ENCODE data around the gene ARHGAP19. TPM values are rescaled to one million over a fixed set of nuclear protein-coding genes. Genes with fewer than 3 reads are reported as not detected.

Gene ARHGAP19
- total and polyA plus RNA-seq, 2 donors (not counting 3 experiments of a cell fraction or from before 2014, with no cell fraction given), result 6.8 to 20.0 TPM

DNA sequence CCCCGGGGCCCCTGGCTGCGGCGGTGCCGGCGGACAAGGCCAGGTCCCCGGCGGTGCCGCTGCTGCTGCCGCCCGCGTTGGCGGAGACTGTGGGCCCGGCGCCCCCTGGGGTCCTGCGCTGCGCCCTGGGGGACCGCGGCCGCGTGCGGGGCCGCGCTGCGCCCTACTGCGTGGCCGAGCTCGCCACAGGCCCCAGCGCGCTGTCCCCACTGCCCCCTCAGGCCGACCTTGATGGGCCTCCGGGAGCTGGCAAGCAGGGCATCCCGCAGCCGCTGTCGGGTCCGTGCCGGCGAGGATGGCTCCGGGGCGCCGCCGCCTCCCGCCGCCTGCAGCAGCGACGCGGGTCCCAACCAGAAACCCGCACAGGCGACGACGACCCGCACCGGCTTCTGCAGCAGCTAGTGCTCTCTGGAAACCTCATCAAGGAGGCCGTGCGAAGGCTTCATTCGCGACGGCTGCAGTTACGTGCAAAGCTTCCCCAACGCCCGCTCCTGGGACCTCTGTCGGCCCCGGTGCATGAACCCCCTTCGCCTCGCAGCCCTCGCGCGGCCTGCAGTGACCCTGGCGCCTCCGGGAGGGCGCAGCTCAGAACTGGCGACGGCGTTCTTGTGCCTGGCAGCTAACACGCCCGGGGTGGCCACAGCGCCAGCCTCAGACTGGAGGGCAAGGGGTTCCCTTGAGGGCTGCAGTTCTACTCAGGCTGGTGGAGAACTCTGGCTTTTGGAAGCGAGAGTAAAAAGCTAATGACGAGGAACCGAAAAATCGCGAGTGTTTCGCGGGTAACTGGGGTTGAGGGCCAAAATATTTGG, 27.4 kb upstream of the ARHGAP19 start:
- no peak overlapping the region for H3K27ac ChIP-seq (ENCODE audit: insufficient read depth, low read depth, low read length)

More for the DNA sequence above, 27.4 kb upstream of the ARHGAP19 start:
- Histone ChIP-seq H3K9ac (replicated peaks; ENCODE audit: extremely low read depth, insufficient read depth, low read length) (peak overlapping the region; percentile 95), H3K4me3 (replicated peaks in 1 of 3; ENCODE audit: insufficient read depth in 1 of 3, low read depth in 1 of 3, low read length in 3 of 3) (peak overlapping the region; percentile 15 to 74 (median 58)), H2AFZ (ENCODE audit: low read depth, low read length) (peak overlapping the region; percentile 63), H3K4me2 (ENCODE audit: insufficient read depth, low read length) (peak overlapping the region; percentile 95), H3K9me3 (replicated peaks; ENCODE audit: control insufficient read depth, insufficient read depth, low read length) (no peaks in the 10 kb centered on the region), H3K9me1 (replicated peaks; ENCODE audit: control insufficient read depth, extremely low read depth, insufficient read depth, low read length) (no peaks in the 10 kb centered on the region), H3K27me3 (ENCODE audit: control insufficient read depth in 2 of 2, insufficient read depth in 2 of 2, low read length in 2 of 2) (no peaks in the 10 kb centered on the region), H4K20me1 (replicated peaks; ENCODE audit: control insufficient read depth, extremely low read depth, insufficient read depth, low read length) (no peaks in the 10 kb centered on the region), H3K4me1 (ENCODE audit: control insufficient read depth, extremely low read depth, insufficient read depth, low read length) (peaks cover 15% of the 10 kb centered on the region), H3K36me3 (ENCODE audit: control insufficient read depth in 2 of 2, extremely low read depth in 1 of 2, insufficient read depth in 2 of 2, low read length in 2 of 2) (no peaks in the 10 kb centered on the region), H3K79me2 (ENCODE audit: control insufficient read depth, insufficient read depth, low read length) (no peaks in the 10 kb centered on the region)
- dilution Hi-C loops (cut with MboI; ENCODE audit: extremely low pct_ligation_motif_present, low sequenced_read_pairs), result no loop called here
- BruUV-seq (replicated peaks), result TSS peak; percentile 24
- intact Hi-C loops (cut with micrococcal nuclease), result loop anchor here (1.0 kb wide), 1 partner anchor 28 kb away; the partner anchor contains the start of gene ARHGAP19
- DNase-seq (ENCODE audit: low read depth, low spot score), result peak; percentile 46
- ChIA-PET POLR2A (interaction anchor here (1.2 to 1.9 kb wide), 2 partner anchors 13 to 41 kb away, joined by 3 to 10 read pairs; partner anchors contain the start of gene FRAT2), CTCF (interaction anchor here (0.6 to 3.5 kb wide), 6 partner anchors 13 to 247 kb away, joined by 3 to 37 read pairs (median 5); no protein-coding TSS in a partner anchor)
- FAIRE-seq, result peak; percentile 12
- TF ChIP-seq JUN (IDR thresholded peaks at IDR 0.05; ENCODE audit: borderline replicate concordance, insufficient read depth, insufficient read length, low read depth) (no peak), FOS (IDR thresholded peaks at IDR 0.05; ENCODE audit: borderline replicate concordance, insufficient read depth, low read length) (no peak), MYC (IDR thresholded peaks at IDR 0.05; ENCODE audit: low read depth, low read length) (no peak), EZH2 (IDR thresholded peaks at IDR 0.05; ENCODE audit: borderline replicate concordance, low read depth, low read length, severe bottlenecking) (peak; percentile 48), GATA2 (IDR thresholded peaks at IDR 0.05; ENCODE audit: insufficient read depth, insufficient read length, low read depth, low read length) (no peak), POLR2AphosphoS5 (IDR thresholded peaks at IDR 0.05; ENCODE audit: insufficient read depth, low read depth, low read length) (no peak)

Data from endothelial cell of umbilical vein (primary cell).